IgD-negative memory B cell (primary cell): ENCODE data around the gene PRRX1. TPM values are rescaled to one million over a fixed set of nuclear protein-coding genes. Genes with fewer than 3 reads are reported as not detected.

Experiments
- H3K27ac Mint-ChIP-seq, 3 donors: one replicate each; pipeline ENCODE4 v1.8.0; 2020 to 2022; ENCODE audit warnings: mild to moderate bottlenecking in 3 of 3, mixed read lengths in 3 of 3, moderate library complexity in 1 of 3
- H3K27me3 Mint-ChIP-seq: one replicate; pipeline ENCODE4 v1.8.0; 2021; ENCODE audit warnings: mixed read lengths
- H3K36me3 Mint-ChIP-seq: one replicate; pipeline ENCODE4 v1.8.0; 2020; ENCODE audit warnings: mild to moderate bottlenecking, mixed read lengths
- H3K4me1 Mint-ChIP-seq, 3 donors: one replicate each; pipeline ENCODE4 v1.8.0; 2020 to 2022; ENCODE audit warnings: mixed read lengths in 3 of 3, mild to moderate bottlenecking in 1 of 3
- H3K4me3 Mint-ChIP-seq, 4 donors: one replicate each; pipeline ENCODE4 v1.8.0; 2020 to 2022; ENCODE audit warnings: mild to moderate bottlenecking in 4 of 4, mixed read lengths in 4 of 4, moderate library complexity in 3 of 4
- H3K9me3 Mint-ChIP-seq, 3 donors: one replicate each; pipeline ENCODE4 v1.8.0; 2020 to 2021; ENCODE audit warnings: mixed read lengths in 3 of 3, mild to moderate bottlenecking in 1 of 3
- polyA plus RNA-seq: library from polyadenylated mRNA; unstranded; fragments of 300-500 nt; fragmentation: Illumina TruSeq; gene quantifications from one replicate; pipeline ENCODE4 v1.2.3, GENCODE V29; 2021

Gene PRRX1
- polyA plus RNA-seq, 1 donor from 2014 or later: not detected

GRCh38 chr1:170711682-170712081, 47.8 kb downstream of the PRRX1 start:
- H3K36me3 Mint-ChIP-seq: peaks cover 1% of the 10 kb centered on the region
- no peaks in the 10 kb centered on the region for H3K4me1 Mint-ChIP-seq
- H3K27ac Mint-ChIP-seq: no peak overlapping the region
- no peaks in the 10 kb centered on the region for H3K27me3 Mint-ChIP-seq
- H3K9me3 Mint-ChIP-seq: peaks cover 0 to 1% (median 0%) of the 10 kb centered on the region in 3 donors
- H3K4me3 Mint-ChIP-seq: no peak overlapping the region

- Mint-ChIP-seq H3K4me3 (no peak overlapping the region), H3K27me3 (no peaks in the 10 kb centered on the region), H3K36me3 (peaks cover 1% of the 10 kb centered on the region)
Measured at GRCh38 chr1:170714163-170714562, 50.2 kb downstream of the PRRX1 start.

DNA sequence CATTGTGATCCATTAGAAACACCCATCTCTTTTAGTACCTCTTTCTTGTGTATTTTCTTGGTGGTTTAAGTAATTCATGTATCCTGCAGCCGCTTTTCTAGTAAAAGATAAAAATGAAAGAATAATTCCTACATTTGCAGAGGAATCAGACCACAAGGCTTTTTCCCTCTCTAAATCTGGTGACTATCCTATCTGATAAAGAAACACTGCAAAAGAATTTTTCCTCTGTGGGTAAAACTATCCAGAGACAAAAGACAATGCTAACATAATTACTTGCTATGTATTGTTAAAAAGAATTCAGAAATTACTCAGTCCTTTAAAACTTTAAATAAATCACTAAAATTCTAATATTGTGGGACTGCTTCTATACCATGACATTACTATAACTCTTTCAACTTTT, 51.0 kb downstream of the PRRX1 start:
- no peaks in the 10 kb centered on the region for H3K27me3 Mint-ChIP-seq
- H3K4me1 Mint-ChIP-seq: no peaks in the 10 kb centered on the region
- no peak overlapping the region for H3K27ac Mint-ChIP-seq
- H3K9me3 Mint-ChIP-seq: peaks cover 0 to 1% (median 0%) of the 10 kb centered on the region in 3 donors
- H3K4me3 Mint-ChIP-seq: no peak overlapping the region
- H3K36me3 Mint-ChIP-seq: peaks cover 1% of the 10 kb centered on the region

More at GRCh38 chr1:170714163-170714562, 50.2 kb downstream of the PRRX1 start:
- no peaks in the 10 kb centered on the region for H3K4me1 Mint-ChIP-seq
- no peak overlapping the region for H3K27ac Mint-ChIP-seq
- peaks cover 0 to 1% (median 0%) of the 10 kb centered on the region in 3 donors for H3K9me3 Mint-ChIP-seq

DNA sequence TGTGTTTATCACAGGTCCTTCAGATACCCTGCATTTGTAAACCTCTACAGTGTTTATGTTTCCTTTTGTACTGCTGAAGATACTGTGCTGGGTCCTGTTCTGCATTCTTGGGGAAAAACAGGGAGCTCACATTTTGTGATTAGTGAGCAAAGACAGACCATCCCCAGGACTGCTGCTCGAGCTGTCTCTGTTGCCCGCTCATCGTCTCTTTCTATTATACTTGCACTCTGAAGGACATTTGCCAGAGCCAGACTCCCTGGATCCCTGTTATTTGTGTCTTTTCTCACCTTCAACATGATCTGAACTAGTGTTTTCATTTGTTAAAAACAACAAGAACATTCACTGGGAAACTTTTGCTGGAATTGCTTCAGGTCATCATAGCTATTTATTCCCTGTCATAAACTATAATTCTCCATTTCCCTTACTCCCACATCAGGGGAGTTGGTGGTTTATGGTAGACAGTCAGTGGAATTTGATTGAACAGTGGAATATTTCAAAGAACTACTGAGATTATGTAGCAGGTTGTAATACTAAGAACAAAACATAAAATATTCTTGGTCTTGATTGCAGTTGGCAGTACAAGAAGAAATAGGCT, 53.0 kb downstream of the PRRX1 start:
- Mint-ChIP-seq H3K4me1 (no peaks in the 10 kb centered on the region), H3K4me3 (no peak overlapping the region), H3K27me3 (peaks cover 2% of the 10 kb centered on the region), H3K27ac (no peak overlapping the region), H3K36me3 (peaks cover 1% of the 10 kb centered on the region), H3K9me3 (no peaks in the 10 kb centered on the region)

DNA sequence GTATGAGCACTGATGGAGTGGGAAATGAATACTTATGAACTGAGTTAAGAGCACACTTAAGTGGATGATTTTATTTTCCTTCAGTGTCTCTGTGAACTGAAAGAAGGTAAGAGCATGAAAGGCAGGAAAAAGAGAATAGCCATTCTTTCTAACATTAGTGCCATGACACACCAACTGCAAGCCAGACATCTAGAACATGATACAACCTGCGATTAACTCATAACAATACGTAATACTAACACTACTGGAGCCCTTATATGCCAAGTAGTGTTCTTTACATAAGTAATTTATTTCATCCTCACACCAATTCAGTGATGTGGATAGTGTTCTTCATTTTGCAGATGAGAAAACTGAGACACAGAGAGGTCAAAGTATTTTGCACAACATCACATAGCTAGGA, 56.7 kb downstream of the PRRX1 start:
- no peaks in the 10 kb centered on the region for H3K36me3 Mint-ChIP-seq
- H3K27me3 Mint-ChIP-seq: peaks cover 2% of the 10 kb centered on the region
- no peak overlapping the region for H3K4me3 Mint-ChIP-seq
- no peak overlapping the region for H3K27ac Mint-ChIP-seq
- H3K4me1 Mint-ChIP-seq: no peaks in the 10 kb centered on the region
- H3K9me3 Mint-ChIP-seq: peaks cover 0 to 4% (median 0%) of the 10 kb centered on the region in 3 donors

GRCh38 chr1:170721621-170722020, 57.7 kb downstream of the PRRX1 start:
- Mint-ChIP-seq H3K9me3 (peaks cover 0 to 4% (median 0%) of the 10 kb centered on the region in 3 donors), H3K36me3 (no peaks in the 10 kb centered on the region), H3K4me1 (no peaks in the 10 kb centered on the region), H3K27ac (no peak overlapping the region), H3K4me3 (no peak overlapping the region), H3K27me3 (peaks cover 7% of the 10 kb centered on the region)

- Mint-ChIP-seq H3K27ac (no peak overlapping the region), H3K4me1 (no peaks in the 10 kb centered on the region), H3K27me3 (peaks cover 8% of the 10 kb centered on the region), H3K36me3 (no peaks in the 10 kb centered on the region), H3K9me3 (peaks cover 0 to 4% (median 0%) of the 10 kb centered on the region in 3 donors), H3K4me3 (no peak overlapping the region)
Measured at GRCh38 chr1:170723518-170723917, 59.6 kb downstream of the PRRX1 start.

GRCh38 chr1:170725326-170725725, 61.4 kb downstream of the PRRX1 start:
- no peaks in the 10 kb centered on the region for H3K36me3 Mint-ChIP-seq
- H3K4me1 Mint-ChIP-seq: no peaks in the 10 kb centered on the region
- peaks cover 9% of the 10 kb centered on the region for H3K27me3 Mint-ChIP-seq
- no peak overlapping the region for H3K27ac Mint-ChIP-seq
- H3K9me3 Mint-ChIP-seq: peaks cover 0 to 4% (median 0%) of the 10 kb centered on the region in 3 donors
- H3K4me3 Mint-ChIP-seq: no peak overlapping the region

DNA sequence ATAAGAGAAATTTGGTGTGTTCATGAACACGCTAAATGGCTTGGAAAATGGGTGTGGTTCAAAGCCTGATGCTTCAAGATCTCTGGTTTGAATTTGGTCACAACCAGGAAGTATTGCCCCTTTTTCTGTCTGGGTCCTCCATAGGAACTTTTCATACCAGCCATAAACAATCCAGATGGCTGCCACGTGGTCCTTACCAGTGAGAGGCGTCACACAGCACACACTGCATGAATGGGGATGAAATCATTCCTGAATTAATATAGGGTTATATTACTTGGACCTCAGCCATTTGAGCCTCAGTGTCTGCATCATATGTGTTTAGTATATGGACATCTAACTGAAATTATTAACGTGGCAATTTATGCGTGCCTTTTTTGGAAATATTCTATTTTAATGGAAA, 64.0 kb downstream of the PRRX1 start:
- H3K9me3 Mint-ChIP-seq: peaks cover 0 to 4% (median 0%) of the 10 kb centered on the region in 3 donors
- H3K36me3 Mint-ChIP-seq: no peaks in the 10 kb centered on the region
- H3K27ac Mint-ChIP-seq: no peak overlapping the region
- H3K4me3 Mint-ChIP-seq: no peak overlapping the region
- H3K4me1 Mint-ChIP-seq: no peaks in the 10 kb centered on the region
- peaks cover 6% of the 10 kb centered on the region for H3K27me3 Mint-ChIP-seq

- H3K27ac Mint-ChIP-seq: no peak overlapping the region
- H3K27me3 Mint-ChIP-seq: peaks cover 6% of the 10 kb centered on the region
- peaks cover 0 to 1% (median 0%) of the 10 kb centered on the region in 3 donors for H3K9me3 Mint-ChIP-seq
- no peaks in the 10 kb centered on the region for H3K4me1 Mint-ChIP-seq
- H3K4me3 Mint-ChIP-seq: no peak overlapping the region
- H3K36me3 Mint-ChIP-seq: no peaks in the 10 kb centered on the region
Measured at GRCh38 chr1:170729225-170730002, 65.5 kb downstream of the PRRX1 start.

- Mint-ChIP-seq H3K4me1 (no peaks in the 10 kb centered on the region), H3K27me3 (peaks cover 6% of the 10 kb centered on the region), H3K27ac (no peak overlapping the region), H3K36me3 (no peaks in the 10 kb centered on the region), H3K4me3 (no peak overlapping the region), H3K9me3 (no peaks in the 10 kb centered on the region)
Measured at GRCh38 chr1:170730014-170730413, 66.1 kb downstream of the PRRX1 start.

- Mint-ChIP-seq H3K4me3 (no peak overlapping the region), H3K27me3 (peaks cover 6% of the 10 kb centered on the region), H3K27ac (no peak overlapping the region), H3K9me3 (no peaks in the 10 kb centered on the region), H3K4me1 (no peaks in the 10 kb centered on the region), H3K36me3 (no peaks in the 10 kb centered on the region)
Measured at GRCh38 chr1:170730438-170730837, 66.5 kb downstream of the PRRX1 start.

DNA sequence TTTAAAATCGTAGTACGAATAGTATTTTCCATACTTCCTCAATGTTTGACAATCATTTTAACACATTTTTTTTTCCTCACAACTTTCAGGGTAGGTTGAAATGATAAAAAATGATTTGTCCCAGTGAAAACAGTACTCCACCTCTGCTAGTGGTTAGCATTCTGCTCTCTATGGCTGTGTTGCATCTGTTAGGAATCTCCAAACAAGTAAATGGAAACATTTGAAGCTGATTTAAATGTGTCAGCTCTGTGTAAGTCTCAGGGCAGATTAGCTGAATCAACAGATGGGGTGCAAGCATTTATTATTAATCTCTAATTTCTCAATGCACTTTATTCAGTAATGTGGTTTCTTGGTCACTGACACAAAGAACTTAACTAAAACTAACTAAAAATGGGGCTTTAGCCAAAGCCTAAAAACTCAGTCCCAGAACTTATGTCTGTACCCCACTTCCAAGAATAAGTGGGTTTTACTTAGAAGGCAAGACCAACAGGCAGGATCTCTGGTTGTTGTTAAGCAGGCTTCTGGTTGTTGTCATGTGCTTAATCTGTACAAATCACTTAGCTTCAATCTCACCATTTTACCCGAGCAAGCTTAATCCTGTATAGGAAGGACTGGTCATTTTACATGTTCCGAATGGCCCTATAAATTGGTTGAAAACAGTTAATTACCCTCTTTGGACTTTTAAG, 67.8 kb downstream of the PRRX1 start:
- Mint-ChIP-seq H3K36me3 (no peaks in the 10 kb centered on the region), H3K27ac (no peak overlapping the region), H3K9me3 (no peaks in the 10 kb centered on the region), H3K4me3 (no peak overlapping the region), H3K4me1 (no peaks in the 10 kb centered on the region), H3K27me3 (peaks cover 5% of the 10 kb centered on the region)

DNA sequence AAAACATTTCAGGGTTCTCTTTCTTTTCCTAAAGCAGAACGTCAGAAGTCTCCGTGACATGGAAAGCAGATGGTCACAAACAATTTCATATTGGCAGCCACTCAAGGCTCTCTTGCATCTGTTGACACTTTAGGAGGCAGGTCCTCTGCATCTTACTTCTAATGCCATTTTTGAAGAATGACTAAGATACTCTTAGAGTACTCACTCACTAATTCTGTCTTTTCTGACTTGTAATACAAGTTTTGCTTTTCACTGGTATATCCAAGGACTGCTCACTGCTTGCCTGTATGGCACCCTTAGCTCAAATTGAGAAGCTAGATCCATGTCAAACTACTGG, 68.3 kb downstream of the PRRX1 start:
- H3K27ac Mint-ChIP-seq: no peak overlapping the region
- H3K4me3 Mint-ChIP-seq: no peak overlapping the region

DNA sequence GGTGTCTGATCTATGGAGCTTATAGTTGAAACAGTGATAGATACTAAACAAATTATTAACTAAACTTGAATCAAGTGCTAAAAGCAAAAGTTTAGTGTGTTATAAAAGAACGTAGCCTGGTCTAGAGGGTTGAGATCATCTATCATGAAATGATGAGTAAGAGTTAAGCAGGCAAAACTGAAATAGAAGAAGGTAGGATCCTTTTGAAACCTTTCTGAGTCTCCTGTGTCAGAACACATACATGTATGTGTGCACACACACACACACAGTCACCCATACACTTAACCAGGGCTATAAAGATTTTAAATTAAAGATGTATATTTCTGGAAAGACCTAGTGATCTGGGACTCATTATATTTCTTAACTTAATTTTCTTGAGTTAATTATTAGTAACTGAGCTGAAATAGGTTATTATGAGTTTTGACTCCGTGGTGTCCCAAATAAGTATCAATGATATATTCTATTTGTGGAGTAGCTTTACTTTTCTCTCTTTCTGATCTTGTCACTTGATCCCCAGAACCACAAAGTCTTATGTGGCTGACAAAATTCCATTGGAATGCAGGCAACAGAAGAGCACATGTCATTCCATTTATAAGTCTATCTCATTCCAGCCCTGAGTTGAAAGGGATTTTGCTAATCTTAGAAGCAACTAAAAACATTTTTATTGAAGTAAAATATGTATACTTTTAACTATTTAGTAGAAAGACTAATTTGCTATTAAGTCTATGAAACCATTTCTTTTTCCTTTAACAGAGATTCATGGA, 70.7 kb downstream of the PRRX1 start:
- no peaks in the 10 kb centered on the region for H3K36me3 Mint-ChIP-seq
- H3K27ac Mint-ChIP-seq: no peak overlapping the region
- H3K27me3 Mint-ChIP-seq: peaks cover 6% of the 10 kb centered on the region
- no peak overlapping the region for H3K4me3 Mint-ChIP-seq
- no peaks in the 10 kb centered on the region for H3K4me1 Mint-ChIP-seq
- H3K9me3 Mint-ChIP-seq: no peaks in the 10 kb centered on the region

More for the DNA sequence above, 68.3 kb downstream of the PRRX1 start:
- Mint-ChIP-seq H3K9me3 (no peaks in the 10 kb centered on the region), H3K27me3 (peaks cover 5% of the 10 kb centered on the region), H3K4me1 (no peaks in the 10 kb centered on the region), H3K36me3 (no peaks in the 10 kb centered on the region)
